Measurements from ENCODE around the gene RBL1. TPM values are rescaled to one million over a fixed set of nuclear protein-coding genes. Genes with fewer than 3 reads are reported as not detected.
A peak's percentile ranks its signal among the peaks of the same experiment; 100 is the strongest.
"Not testable (repeated sequence)": the region's sequence is repeated elsewhere in the genome, so short reads cannot be mapped to it uniquely, and the experiment has no call there.

Gene RBL1
- total RNA-seq, 1 experiment from 2014 or later, result 14.7 TPM

GRCh38 chr20:37072293-37073196, 23.3 kb downstream of the RBL1 start:
- no peak for DNase-seq (ENCODE audit: low spot score)

- no peak for DNase-seq (ENCODE audit: low spot score)
These were observed 24.3 kb downstream of the RBL1 start for GRCh38 chr20:37071481-37071911.

GRCh38 chr20:37069563-37069962, 26.2 kb downstream of the RBL1 start:
- DNase-seq (ENCODE audit: low spot score), result not testable (repeated sequence)

- no peak for DNase-seq (ENCODE audit: low spot score)
These were observed 29.6 kb downstream of the RBL1 start for GRCh38 chr20:37066168-37066567.

GRCh38 chr20:37055276-37055675, 40.5 kb downstream of the RBL1 start:
- no peak for DNase-seq (ENCODE audit: low spot score)

GRCh38 chr20:37053230-37053950, 42.4 kb downstream of the RBL1 start:
- DNase-seq (ENCODE audit: low spot score), result no peak

GRCh38 chr20:37042986-37043972, 52.5 kb downstream of the RBL1 start:
- DNase-seq (ENCODE audit: low spot score), result no peak

- not testable (repeated sequence) for DNase-seq (ENCODE audit: low spot score)
These were observed 56.4 kb downstream of the RBL1 start for GRCh38 chr20:37039366-37039765.

- DNase-seq (ENCODE audit: low spot score), result no peak
These were observed 63.7 kb downstream of the RBL1 start for GRCh38 chr20:37032077-37032476.

GRCh38 chr20:37020636-37021035, 75.2 kb downstream of the RBL1 start:
- DNase-seq (ENCODE audit: low spot score), result no peak

GRCh38 chr20:37012631-37013030, 83.2 kb downstream of the RBL1 start:
- DNase-seq (ENCODE audit: low spot score), result not testable (repeated sequence)

GRCh38 chr20:37011858-37012257, 83.9 kb downstream of the RBL1 start:
- not testable (repeated sequence) for DNase-seq (ENCODE audit: low spot score)

GRCh38 chr20:37011147-37011546, 84.7 kb downstream of the RBL1 start:
- DNase-seq (ENCODE audit: low spot score), result no peak

GRCh38 chr20:37007898-37008649, 87.7 kb downstream of the RBL1 start:
- peak; percentile 9 for DNase-seq (ENCODE audit: low spot score)

- not testable (repeated sequence) for DNase-seq (ENCODE audit: low spot score)
These were observed 90.5 kb downstream of the RBL1 start for GRCh38 chr20:37005062-37005942.

- not testable (repeated sequence) for DNase-seq (ENCODE audit: low spot score)
These were observed 94.2 kb downstream of the RBL1 start for GRCh38 chr20:37001634-37002033.

GRCh38 chr20:37000171-37000570, 95.6 kb downstream of the RBL1 start:
- not testable (repeated sequence) for DNase-seq (ENCODE audit: low spot score)

- no peak for DNase-seq (ENCODE audit: low spot score)
These were observed 97.1 kb downstream of the RBL1 start for GRCh38 chr20:36998652-36999051.

GRCh38 chr20:36997121-36997520, 98.7 kb downstream of the RBL1 start:
- no peak for DNase-seq (ENCODE audit: low spot score)

GRCh38 chr20:36994221-36994620, 101.6 kb downstream of the RBL1 start:
- not testable (repeated sequence) for DNase-seq (ENCODE audit: low spot score)
